ENCODE data around the gene CHAC2. TPM values are rescaled to one million over a fixed set of nuclear protein-coding genes. Genes with fewer than 3 reads are reported as not detected.

Gene CHAC2
- total and polyA plus RNA-seq, 2 experiments from 2014 or later: 17.9 to 25.8 TPM

GRCh38 chr2:53725662-53726061 is 41.9 kb upstream of the CHAC2 start:
- Histone ChIP-seq H4K20me1 (replicated peaks; ENCODE audit: insufficient read depth) (no peaks in the 10 kb centered on the region), H3K27ac (ENCODE audit: low read depth) (no peak overlapping the region), H3K4me1 (ENCODE audit: insufficient read depth) (no peaks in the 10 kb centered on the region), H3K79me2 (replicated peaks; ENCODE audit: insufficient read depth) (peaks cover 2% of the 10 kb centered on the region; the same call in 1 of the 2 replicates), H3K27me3 (ENCODE audit: insufficient read depth) (no peaks in the 10 kb centered on the region), H3K4me3 (no peak overlapping the region), H3K36me3 (ENCODE audit: insufficient read depth) (no peaks in the 10 kb centered on the region), H3K4me2 (no peak overlapping the region), H3K9me2 (ENCODE audit: insufficient read depth) (no peaks in the 10 kb centered on the region), H2AFZ (no peak overlapping the region), H3F3A (replicated peaks; ENCODE audit: low read depth) (no peaks in the 10 kb centered on the region)
- Mint-ChIP-seq H3K27me3 (ENCODE audit: insufficient read depth, low read depth, poor library complexity) (peaks cover under 1% of the 10 kb centered on the region), H3K4me1 (peaks cover 5% of the 10 kb centered on the region; the same call in 2 of the 3 replicates), H3K9me3 (no peaks in the 10 kb centered on the region; the same call in 2 of the 3 replicates), H3K4me3 (no peak overlapping the region), H3K27ac (no peak overlapping the region), H3K36me3 (ENCODE audit: low read depth) (peaks cover 18% of the 10 kb centered on the region; the same call in 2 of the 3 replicates)
- no peak for TF ChIP-seq EZH2phosphoT487 (IDR thresholded peaks at IDR 0.05; ENCODE audit: unreplicated experiment)
- TF ChIP-seq ZNF462 (CRISPR knock-in tag; IDR thresholded peaks at IDR 0.05): no peak
- no peak for TF ChIP-seq CREB1 (CRISPR knock-in tag; IDR thresholded peaks at IDR 0.05; ENCODE audit: low read depth)
- TF ChIP-seq ETS1 (IDR thresholded peaks at IDR 0.05): no peak
- TF ChIP-seq CTCF (conservative IDR thresholded peaks at IDR 0.05; ENCODE audit: low read depth in 2 of 2): no peak
- TF ChIP-seq EZH2 (IDR thresholded peaks at IDR 0.05; ENCODE audit: low read depth, unreplicated experiment): no peak
- no peak for TF ChIP-seq ZNF114 (CRISPR knock-in tag; IDR thresholded peaks at IDR 0.05)
- TF ChIP-seq REST (IDR thresholded peaks at IDR 0.05; ENCODE audit: unreplicated experiment): no peak
- no peak for TF ChIP-seq JUNB (IDR thresholded peaks at IDR 0.05; ENCODE audit: unreplicated experiment)
- no peak for TF ChIP-seq POLR2AphosphoS5 (IDR thresholded peaks at IDR 0.05; ENCODE audit: low read depth)
- no peak for TF ChIP-seq ZNF331 (CRISPR knock-in tag; IDR thresholded peaks at IDR 0.05; ENCODE audit: low read depth)
- TF ChIP-seq STAT1 (IDR thresholded peaks at IDR 0.05; ENCODE audit: unreplicated experiment): no peak
- no peak for TF ChIP-seq NANOG (IDR thresholded peaks at IDR 0.05; ENCODE audit: borderline replicate concordance)
- DNase-seq (ENCODE audit: low spot score) (no peak), ATAC-seq (no peak)
